Trophoblast cell (in vitro differentiated cells and primary cell): Measurements from ENCODE around the gene RBBP8.

ENCODE experiments used
- DNase-seq, 2 donors: peaks; one replicate each; pipeline ENCODE4 v3.0.0-alpha.2; 2016
- H2AFZ ChIP-seq: 2 replicates; pipeline ENCODE4 v1.6.1; 2013; ENCODE audit warnings: low read length, moderate library complexity, mild to moderate bottlenecking; ENCODE audit not compliant: insufficient read depth, poor library complexity
- H2AK5ac ChIP-seq: 2 replicates; pipeline ENCODE4 v1.6.1; 2013; ENCODE audit warnings: mild to moderate bottlenecking, low read length
- H2BK120ac ChIP-seq: 2 replicates; pipeline ENCODE4 v1.6.1; 2013; ENCODE audit warnings: low read length, mild to moderate bottlenecking, moderate library complexity; ENCODE audit not compliant: insufficient read depth, poor library complexity
- H2BK12ac ChIP-seq: 2 replicates; pipeline ENCODE4 v1.6.1; 2013; ENCODE audit warnings: mild to moderate bottlenecking, low read length, moderate library complexity
- H2BK5ac ChIP-seq: 2 replicates; pipeline ENCODE4 v1.6.1; 2013; ENCODE audit warnings: low read length, low read depth, moderate library complexity, mild to moderate bottlenecking; ENCODE audit not compliant: poor library complexity
- H3K14ac ChIP-seq: 2 replicates; pipeline ENCODE4 v1.6.1; 2013; ENCODE audit warnings: mild to moderate bottlenecking, low read length
- H3K18ac ChIP-seq: 2 replicates; pipeline ENCODE4 v1.6.1; 2013; ENCODE audit warnings: mild to moderate bottlenecking, low read length
- H3K23ac ChIP-seq: 2 replicates; pipeline ENCODE4 v1.6.1; 2013; ENCODE audit warnings: low read length
- H3K27ac ChIP-seq: 2 replicates; pipeline ENCODE4 v1.5.1; 2013; ENCODE audit warnings: low read depth, mild to moderate bottlenecking, inconsistent platforms, low read length, moderate library complexity
- H3K27me3 ChIP-seq: 2 replicates; pipeline ENCODE4 v1.6.1; 2013; ENCODE audit warnings: inconsistent platforms, mild to moderate bottlenecking, low read length, moderate library complexity; ENCODE audit not compliant: insufficient read depth
- H3K36me3 ChIP-seq, 2 experiments: 1 replicate in 1 of 2; 2 replicates in 1 of 2; pipeline ENCODE4 v1.6.1; 2013; ENCODE audit warnings: low read length in 2 of 2, mild to moderate bottlenecking in 2 of 2, moderate library complexity in 1 of 2; ENCODE audit not compliant: insufficient read depth in 2 of 2, control insufficient read depth in 1 of 2
- H3K4ac ChIP-seq: 2 replicates; pipeline ENCODE4 v1.6.1; 2013; ENCODE audit warnings: low read depth, mild to moderate bottlenecking, low read length, moderate library complexity
- H3K4me1 ChIP-seq, 2 experiments: 1 replicate in 1 of 2; 2 replicates in 1 of 2; pipeline ENCODE4 v1.6.1; 2013; ENCODE audit warnings: low read length in 2 of 2, mild to moderate bottlenecking in 2 of 2, moderate library complexity in 1 of 2; ENCODE audit not compliant: insufficient read depth in 2 of 2, control insufficient read depth in 1 of 2
- H3K4me2 ChIP-seq: 2 replicates; pipeline ENCODE4 v1.6.1; 2013; ENCODE audit warnings: inconsistent platforms, mild to moderate bottlenecking, low read length, moderate library complexity
- H3K4me3 ChIP-seq: 2 replicates; pipeline ENCODE4 v1.5.1; 2013; ENCODE audit warnings: mild to moderate bottlenecking, low read depth, low read length, inconsistent platforms
- H3K79me1 ChIP-seq: one replicate; pipeline ENCODE4 v1.6.1; 2013; ENCODE audit warnings: low read length
- H3K79me2 ChIP-seq: 2 replicates; pipeline ENCODE4 v1.6.1; 2013; ENCODE audit warnings: low read length, mild to moderate bottlenecking; ENCODE audit not compliant: control insufficient read depth, insufficient read depth, poor library complexity
- H3K9ac ChIP-seq: 2 replicates; pipeline ENCODE4 v1.6.1; 2013; ENCODE audit warnings: mild to moderate bottlenecking, low read length
- H3K9me3 ChIP-seq: 2 replicates; pipeline ENCODE4 v1.6.1; 2013; ENCODE audit warnings: low read depth, mild to moderate bottlenecking, control low read depth, inconsistent platforms, low read length; ENCODE audit not compliant: insufficient read depth
- H4K12ac ChIP-seq: 2 replicates; pipeline ENCODE4 v1.6.1; 2013; ENCODE audit warnings: low read depth, mild to moderate bottlenecking, low read length, moderate library complexity
- H4K8ac ChIP-seq: 2 replicates; pipeline ENCODE4 v1.6.1; 2013; ENCODE audit warnings: low read depth, mild to moderate bottlenecking, low read length, moderate library complexity
- H4K91ac ChIP-seq: one replicate; pipeline ENCODE4 v1.6.1; 2013; ENCODE audit warnings: low read depth, mild to moderate bottlenecking, low read length, moderate library complexity
- WGBS: extraction: QIAGEN DNeasy Blood & Tissue Kit; methylation state at CpG from one replicate; pipeline ENCODE4 v1.1.7; 2013; ENCODE audit warnings: missing lambda C conversion rate; ENCODE audit not compliant: insufficient read length, insufficient coverage; ENCODE audit errors: extremely low coverage; 5-methylcytosine and 5-hydroxymethylcytosine counted together

Gene RBBP8

DNA sequence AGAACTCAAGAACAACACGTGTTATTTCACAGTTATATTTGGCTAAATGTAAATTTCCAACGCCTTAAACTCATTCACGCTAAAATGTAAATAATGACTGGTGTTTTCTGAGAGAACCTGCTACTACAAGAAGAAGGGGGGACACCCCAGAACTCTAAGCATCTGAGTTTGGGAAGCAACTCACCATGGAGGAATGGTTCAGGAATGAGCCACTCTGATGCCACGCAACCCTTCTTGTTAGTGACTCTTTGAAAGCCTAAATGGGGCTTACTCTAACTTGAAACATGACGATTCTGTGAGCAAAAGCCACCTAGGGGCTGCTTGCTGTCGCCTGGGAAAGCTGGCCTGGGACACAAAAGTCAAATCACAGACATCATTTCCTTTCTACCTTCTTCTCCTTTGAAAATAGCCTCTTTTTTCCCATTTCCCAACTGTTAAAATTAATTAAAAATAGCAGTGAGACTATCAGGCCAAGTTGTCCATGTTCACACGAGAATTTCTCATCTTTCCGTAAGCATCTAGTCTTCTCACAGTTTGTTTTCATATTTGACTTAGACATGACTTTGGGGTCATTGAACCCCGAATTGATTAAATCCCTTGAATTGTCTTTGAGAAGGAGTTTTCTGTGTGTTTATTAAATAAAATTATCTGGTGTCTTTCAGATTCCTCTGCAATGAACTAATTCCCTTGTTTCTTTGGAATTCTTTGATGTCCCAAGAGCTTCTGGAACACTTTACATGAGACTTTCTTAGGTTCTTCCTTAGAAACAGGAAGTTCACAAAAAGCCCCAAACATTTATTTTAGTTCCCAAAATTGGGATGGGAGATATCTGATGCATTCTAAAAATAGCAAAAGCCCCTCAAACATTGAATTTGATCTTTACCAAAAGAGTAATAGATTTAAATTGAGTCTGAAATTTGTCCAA is 126.7 kb downstream of the RBBP8 start:
- H3K23ac ChIP-seq, result no peak overlapping the region
- H3K79me2 ChIP-seq, result no peaks in the 10 kb centered on the region
- no peak overlapping the region for H2AK5ac ChIP-seq
- H3K79me1 ChIP-seq, result no peaks in the 10 kb centered on the region
- no peak overlapping the region for H4K91ac ChIP-seq
- no peak overlapping the region for H3K4ac ChIP-seq
- no peak overlapping the region for H3K18ac ChIP-seq
- no peak for DNase-seq
- H3K27ac ChIP-seq, result no peak overlapping the region
- no peak overlapping the region for H4K12ac ChIP-seq
- no peak overlapping the region for H3K4me2 ChIP-seq
- H2BK120ac ChIP-seq, result no peak overlapping the region
- no peaks in the 10 kb centered on the region for H3K36me3 ChIP-seq
- no peak overlapping the region for H3K4me3 ChIP-seq
- H3K9ac ChIP-seq, result no peak overlapping the region
- no peak overlapping the region for H4K8ac ChIP-seq
- no peak overlapping the region for H2BK12ac ChIP-seq
- no peak overlapping the region for H2BK5ac ChIP-seq
- no peak overlapping the region for H2AFZ ChIP-seq
- H3K9me3 ChIP-seq, result peaks cover 4% of the 10 kb centered on the region
- H3K14ac ChIP-seq, result no peak overlapping the region
- H3K4me1 ChIP-seq, result no peaks in the 10 kb centered on the region
- no peaks in the 10 kb centered on the region for H3K27me3 ChIP-seq
- no CpG with 5 or more reads among the region's 9 CpGs for WGBS

DNA sequence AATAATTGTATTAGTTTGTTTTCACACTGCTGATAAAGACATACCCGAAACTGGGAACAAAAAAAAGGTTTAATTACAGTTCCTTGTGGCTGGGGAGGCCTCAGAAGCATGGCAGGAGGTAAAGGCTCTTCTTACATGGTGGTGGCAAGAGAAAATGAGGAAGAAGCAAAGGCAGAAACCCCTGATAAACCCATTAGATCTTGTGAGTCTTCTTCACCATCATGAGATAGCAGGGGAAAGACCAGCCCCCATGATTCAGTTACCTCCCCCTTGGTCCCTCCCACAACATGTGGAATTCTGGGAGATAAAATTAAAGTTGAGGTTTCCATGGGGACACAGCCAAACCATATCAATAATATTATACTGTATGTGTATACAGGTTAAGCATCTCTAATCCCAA is 128.9 kb downstream of the RBBP8 start:
- Histone ChIP-seq H2BK5ac (no peak overlapping the region), H3K14ac (no peak overlapping the region), H3K4me3 (no peak overlapping the region), H3K9me3 (peaks cover 4% of the 10 kb centered on the region), H4K12ac (no peak overlapping the region), H2AK5ac (no peak overlapping the region), H3K4ac (no peak overlapping the region), H3K27ac (no peak overlapping the region), H3K36me3 (no peaks in the 10 kb centered on the region), H3K18ac (no peak overlapping the region), H2BK12ac (no peak overlapping the region), H3K4me1 (no peaks in the 10 kb centered on the region), H2BK120ac (no peak overlapping the region), H3K79me1 (no peaks in the 10 kb centered on the region), H3K9ac (no peak overlapping the region), H4K8ac (no peak overlapping the region), H3K79me2 (no peaks in the 10 kb centered on the region), H3K23ac (no peak overlapping the region), H4K91ac (no peak overlapping the region), H3K4me2 (no peak overlapping the region), H2AFZ (no peak overlapping the region), H3K27me3 (no peaks in the 10 kb centered on the region)
- no CpG with 5 or more reads among the region's 1 CpG for WGBS
- no peak for DNase-seq

DNA sequence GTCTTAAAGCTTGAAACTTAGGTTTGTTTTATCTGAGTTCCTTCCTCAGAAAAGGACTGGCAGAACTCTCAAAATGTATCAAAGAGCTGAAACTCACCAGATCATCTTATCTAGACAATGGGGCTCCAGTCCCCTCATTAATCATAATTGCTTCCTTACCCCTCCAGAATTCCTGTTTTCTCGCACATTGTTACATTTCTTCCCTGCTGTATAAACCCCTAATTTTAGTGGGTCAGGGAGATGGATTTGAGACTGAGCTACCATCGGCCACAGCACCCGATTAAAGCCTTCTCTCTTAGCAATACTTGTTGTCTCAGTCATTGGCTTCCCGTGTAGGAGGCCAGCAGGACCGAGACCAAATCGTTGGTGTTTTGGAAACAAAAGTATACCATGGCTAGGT is 130.4 kb downstream of the RBBP8 start:
- Histone ChIP-seq H2BK12ac (no peak overlapping the region), H3K4ac (no peak overlapping the region), H4K91ac (no peak overlapping the region), H3K9me3 (peaks cover 4% of the 10 kb centered on the region), H2AFZ (no peak overlapping the region), H4K12ac (no peak overlapping the region), H2AK5ac (no peak overlapping the region), H3K9ac (no peak overlapping the region), H3K79me2 (no peaks in the 10 kb centered on the region), H3K36me3 (no peaks in the 10 kb centered on the region), H3K18ac (no peak overlapping the region), H3K79me1 (no peaks in the 10 kb centered on the region), H3K14ac (no peak overlapping the region), H3K4me3 (no peak overlapping the region), H2BK120ac (no peak overlapping the region), H3K27ac (no peak overlapping the region), H3K4me1 (no peaks in the 10 kb centered on the region), H4K8ac (no peak overlapping the region), H2BK5ac (no peak overlapping the region), H3K4me2 (no peak overlapping the region), H3K23ac (no peak overlapping the region), H3K27me3 (no peaks in the 10 kb centered on the region)
- WGBS, result no CpG with 5 or more reads among the region's 6 CpGs
- no peak for DNase-seq

DNA sequence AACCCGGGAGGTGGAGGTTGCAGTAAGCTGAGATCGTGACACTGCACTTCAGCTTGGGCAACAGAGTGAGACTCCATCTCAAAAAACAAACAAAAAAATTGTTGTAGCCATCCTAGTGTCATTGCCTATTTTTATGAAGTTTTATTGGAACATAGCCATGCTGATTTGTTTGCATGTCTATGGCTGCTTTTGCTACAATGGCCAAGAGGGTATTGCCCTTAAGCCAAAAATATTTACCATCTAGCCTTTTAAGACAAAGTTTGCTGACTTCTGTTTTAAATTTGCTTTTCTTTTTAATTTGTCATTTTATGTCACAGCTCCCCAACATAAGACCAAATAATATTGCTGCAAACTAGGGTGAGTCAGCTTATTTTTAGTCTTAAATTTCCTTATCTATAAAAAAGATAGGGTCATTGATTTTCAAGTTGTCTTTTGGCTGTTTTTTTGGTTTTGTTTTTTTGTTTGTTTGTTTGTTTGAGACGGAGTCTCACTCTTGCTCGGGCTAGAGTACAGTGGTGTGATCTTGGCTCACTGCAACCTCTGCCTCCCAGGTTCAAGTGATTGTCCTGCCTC is 132.2 kb downstream of the RBBP8 start:
- Histone ChIP-seq H4K91ac (no peak overlapping the region), H3K23ac (no peak overlapping the region), H3K4me1 (no peaks in the 10 kb centered on the region), H2BK120ac (no peak overlapping the region), H3K4me3 (no peak overlapping the region), H3K79me1 (no peaks in the 10 kb centered on the region), H3K9me3 (peaks cover 4% of the 10 kb centered on the region), H3K27ac (no peak overlapping the region), H2BK12ac (no peak overlapping the region), H2AFZ (no peak overlapping the region), H4K8ac (no peak overlapping the region), H3K4ac (no peak overlapping the region), H3K4me2 (no peak overlapping the region), H3K9ac (no peak overlapping the region), H3K14ac (no peak overlapping the region), H3K36me3 (no peaks in the 10 kb centered on the region), H2BK5ac (no peak overlapping the region), H3K18ac (no peak overlapping the region), H4K12ac (no peak overlapping the region), H2AK5ac (no peak overlapping the region), H3K79me2 (no peaks in the 10 kb centered on the region), H3K27me3 (no peaks in the 10 kb centered on the region)
- no CpG with 5 or more reads among the region's 4 CpGs for WGBS
- DNase-seq, result no peak
